OCI-LY3 (cell line): Measurements from ENCODE around the gene AIF1L.

Experiments
- CTCF ChIP-seq: fragments of 200-600, 300-600 bp; sonication (generic); IDR thresholded peaks from 2 replicates; pipeline ENCODE4 v1.5.1; 2014; ENCODE audit warnings: antibody characterized with exemption, low read length, low read depth
- EZH2phosphoT487 ChIP-seq: fragments of 200-600 bp; shearing (Covaris generic); IDR thresholded peaks from 2 replicates; pipeline ENCODE4 v1.6.1; 2018; ENCODE audit warnings: antibody characterized with exemption, mixed run types, low read depth

DNA sequence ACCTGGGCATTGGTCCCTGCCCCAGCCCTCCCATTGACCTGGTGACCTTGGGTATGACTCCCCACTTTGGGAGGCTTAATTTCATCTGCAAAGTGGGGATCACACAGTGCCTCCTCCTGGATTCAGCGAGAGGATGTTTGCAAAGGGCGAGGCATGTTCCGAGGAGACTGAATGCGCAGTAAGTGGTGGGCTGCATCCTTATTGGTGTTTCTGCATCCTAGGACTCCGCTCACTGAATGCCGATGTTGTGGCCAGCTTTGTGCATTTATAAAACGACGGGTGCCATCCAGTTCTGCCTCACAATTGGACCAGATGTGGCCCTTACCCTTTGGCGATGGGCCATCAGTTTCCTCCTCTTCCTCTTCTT is 23.5 kb upstream of the AIF1L start:
- TF ChIP-seq CTCF (no peak), EZH2phosphoT487 (no peak)
